Upper lobe of left lung (tissue), 4 donors: Measurements from ENCODE around the gene CDX1.

Experiments used
- CTCF ChIP-seq, 6 experiments: fragments of 450-650 bp in 4 of 6; fragments of 200-600 bp in 2 of 6; sonication (generic) in 2 of 6; IDR thresholded peaks; one replicate each; pipeline ENCODE4 v1.5.1; 2016 to 2019; ENCODE audit warnings: antibody characterized with exemption in 6 of 6
- EP300 ChIP-seq, 4 donors: sonication (generic); formaldehyde crosslinking; IDR thresholded peaks; one replicate each; pipeline ENCODE4 v1.5.1; 2017; ENCODE audit warnings: antibody characterized with exemption in 4 of 4, control low read depth in 2 of 4
- POLR2A ChIP-seq, 4 donors: fragments of 450-650 bp; IDR thresholded peaks; one replicate each; pipeline ENCODE4 v1.5.1; 2016 to 2017; ENCODE audit warnings: antibody characterized with exemption in 4 of 4, mild to moderate bottlenecking in 2 of 4
- POLR2AphosphoS5 ChIP-seq, 2 donors: sonication (generic); formaldehyde crosslinking; IDR thresholded peaks; one replicate each; pipeline ENCODE4 v1.5.1; 2017; ENCODE audit warnings: antibody characterized with exemption in 2 of 2

DNA sequence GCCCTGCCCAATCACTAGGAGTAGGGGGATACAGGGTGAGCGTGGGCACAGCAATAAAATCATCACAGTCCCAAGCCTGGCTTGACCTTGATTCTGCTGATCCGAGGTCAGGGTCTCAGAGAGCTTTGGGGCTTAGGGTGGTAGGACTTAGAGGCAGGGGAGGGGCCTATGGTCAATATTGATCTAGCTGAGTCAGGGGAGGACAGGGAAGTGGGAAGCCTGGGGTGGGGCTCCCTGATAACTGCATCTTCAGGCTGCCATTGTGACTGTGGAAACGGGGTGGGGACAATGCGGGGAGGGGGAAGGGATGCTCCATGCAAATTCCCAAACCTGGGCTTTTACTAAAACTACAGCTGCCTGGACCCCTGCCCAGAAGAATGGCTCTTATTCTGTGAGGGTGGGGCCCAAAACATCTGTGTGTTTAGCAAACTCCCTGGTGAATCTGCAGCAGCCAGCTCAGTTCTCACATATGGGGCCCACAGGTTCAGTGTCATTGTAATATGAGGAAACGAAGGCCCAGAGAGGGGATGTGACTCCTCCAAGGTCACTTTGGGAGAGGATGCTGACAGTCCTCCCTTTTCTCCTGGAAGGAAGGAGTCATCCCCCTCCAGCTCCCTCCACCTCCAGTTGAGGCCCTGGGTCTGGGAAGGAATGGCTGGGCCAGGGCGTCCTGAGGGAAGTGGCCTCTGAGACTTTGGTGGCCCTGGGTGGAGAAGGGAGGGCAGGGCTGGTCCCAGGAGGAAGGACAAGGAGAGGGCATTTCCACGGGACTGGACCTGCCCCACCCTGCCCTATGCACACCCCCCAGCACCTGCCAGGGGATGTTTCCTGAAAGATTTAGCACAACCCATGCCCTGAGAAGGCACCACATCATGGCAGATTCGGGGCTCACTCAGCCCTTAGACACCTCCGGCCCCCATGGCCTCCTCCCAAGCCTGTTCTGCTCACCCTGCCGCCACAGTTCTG lies 49.7 kb downstream of the CDX1 start:
- no peak for TF ChIP-seq CTCF (IDR thresholded peaks at IDR 0.05)
- no peak for TF ChIP-seq POLR2AphosphoS5 (IDR thresholded peaks at IDR 0.05)
- TF ChIP-seq POLR2A (IDR thresholded peaks at IDR 0.05) = no peak
- TF ChIP-seq EP300 (IDR thresholded peaks at IDR 0.05) = no peak
